Heart right ventricle (tissue), 16 donors: Measurements from ENCODE around the gene TEDC1. TPM values are rescaled to one million over a fixed set of nuclear protein-coding genes. Genes with fewer than 3 reads are reported as not detected.

Experiments
- ATAC-seq, 8 donors: fragments of 200-7000 bp; cut with Tn5 transposase; one replicate each; pipeline ENCODE4 v1.9.1; 2020; ENCODE audit warnings: mild to moderate bottlenecking in 8 of 8, moderate library complexity in 8 of 8, moderate number of reproducible peaks in 1 of 8
- DNase-seq, 2 donors: peaks; one replicate each; pipeline ENCODE4 v3.0.0-alpha.2; 2020
- H3K27ac ChIP-seq, 10 donors: fragments of 200-600 bp; sonication (generic) in 2 of 10; one replicate each; pipeline versions ENCODE4 v1.5.0 to v1.8.0; 2020 to 2022; ENCODE audit warnings: mild to moderate bottlenecking in 3 of 10
- H3K27me3 ChIP-seq, 7 donors: fragments of 200-600 bp; one replicate each; pipeline ENCODE4 v1.8.0; 2021 to 2022; ENCODE audit warnings: mild to moderate bottlenecking in 2 of 7
- H3K36me3 ChIP-seq, 9 donors: fragments of 200-600 bp; sonication (generic) in 1 of 9; one replicate each; pipeline versions ENCODE4 v1.5.0 to v1.8.0; 2020 to 2022; ENCODE audit warnings: mild to moderate bottlenecking in 2 of 9
- H3K4me1 ChIP-seq, 9 donors: fragments of 200-600 bp; sonication (generic) in 1 of 9; one replicate each; pipeline versions ENCODE4 v1.5.0 to v1.8.0; 2020 to 2022; ENCODE audit warnings: mild to moderate bottlenecking in 4 of 9
- H3K4me3 ChIP-seq, 10 donors: fragments of 200-600 bp; sonication (generic) in 2 of 10; one replicate each; pipeline versions ENCODE4 v1.5.0 to v1.8.0; 2020 to 2022; ENCODE audit warnings: mild to moderate bottlenecking in 7 of 10, moderate library complexity in 2 of 10
- H3K9me3 ChIP-seq, 11 donors: fragments of 200-600 bp in 10 of 11; sonication (generic) in 2 of 11; one replicate each; pipeline versions ENCODE4 v1.5.0 to v1.8.0; 2013 to 2022; ENCODE audit warnings: mild to moderate bottlenecking in 2 of 11, control low read depth in 1 of 11, moderate library complexity in 1 of 11
- WGBS, 2 donors: extraction: QIAGEN DNeasy Blood & Tissue Kit; methylation state at CpG; one replicate each; pipeline ENCODE4 v1.1.7; 2013; ENCODE audit warnings: inconsistent platforms in 1 of 2; 5-methylcytosine and 5-hydroxymethylcytosine counted together
- intact Hi-C, 10 donors: fragments of 100-400 bp; cut with DNase I; formaldehyde crosslinking; loops; one replicate each; pipeline versions ENCODE4 v1.11.1 to v1.14.2; 2022
- polyA plus RNA-seq, 2 donors: library from polyadenylated mRNA; stranded (reverse); fragments of 200-250 nt; gene quantifications; one replicate each; pipeline ENCODE4 v1.2.3, GENCODE V29; 2013
- total RNA-seq, 10 donors: library from RNA; stranded (reverse); fragmentation: NEBNext Ultra II Directional in 3 of 10; extraction: Animal tissue kit (Norgen Biotek cat#: 25700) in 3 of 10; gene quantifications; one replicate each; pipeline versions ENCODE4 v1.2.1 to v1.2.4, GENCODE V29; 2021 to 2023
- TF ChIP-seq, protein P1 (sequence below), 9 donors: fragments of 200-600 bp; sonication (generic) in 2 of 9; IDR thresholded peaks; one replicate each; pipeline versions ENCODE4 v1.5.0 to v1.8.0; 2021 to 2022; ENCODE audit warnings: antibody characterized with exemption in 9 of 9, mild to moderate bottlenecking in 5 of 9, moderate library complexity in 1 of 9
- donor health status: Arrhythmogenic right ventricular cardiomyopathy.
- donor health status: ischemic (EF 13 %, LVEDD 7.1; RV severe dilation, severe dysfunction).
- donor health status: healthy with polysubstance abuse.
- donor health status: DM: no; HTN: yes; CAD: no.
- donor health status: DM: no; HTN: no; CAD: no.
- donor health status: ischemic (EF 25% LVEDD 6.9; RV normal size, moderate dysfunction).
- donor health status: ischemic (EF 25% LVEDD 5.7; RV mildly dilated, moderate dysfunction).
- donor health status: healthy.
- donor health status: DM: yes; HTN: yes; CAD: no.
- donor health status: Ischemic cardiomyopathy.
- donor health status: ischemic (EF 35%, LVEDD 5.7; RV mildly dilated, moderate dysfunction).
- donor health status: nonischemic (EF 11% LVEDD 7.7; RV severe dilation, severe dysfunction).
- donor health status: DM: yes; HTN: yes; CAD: no.
- donor health status: PGD.
- donor health status: ischemic (EF 29% LVEDD 5.4; RV normal size, mild dysfunction).
- donor health status: nonischemic (EF 23%, LVEDD 6.1; RV moderate dilation, normal function).

The TEDC1 gene
- total and polyA plus RNA-seq, 12 donors: 2.3 to 10.0 (median 4.4) TPM

GRCh38 chr14:105447651-105448640 lies 43.1 kb upstream of the TEDC1 start:
- peaks cover 0 to 51% (median 12%) of the 10 kb centered on the region in 9 donors for H3K36me3 ChIP-seq
- peak overlapping the region in 8 of 10 donors; percentile 20 to 71 (median 51) for H3K27ac ChIP-seq
- no peaks in the 10 kb centered on the region for H3K27me3 ChIP-seq
- no peaks in the 10 kb centered on the region for H3K9me3 ChIP-seq
- H3K4me3 ChIP-seq: peak overlapping the region in 1 of 10 donors; percentile 3
- TF ChIP-seq, protein P1, sequence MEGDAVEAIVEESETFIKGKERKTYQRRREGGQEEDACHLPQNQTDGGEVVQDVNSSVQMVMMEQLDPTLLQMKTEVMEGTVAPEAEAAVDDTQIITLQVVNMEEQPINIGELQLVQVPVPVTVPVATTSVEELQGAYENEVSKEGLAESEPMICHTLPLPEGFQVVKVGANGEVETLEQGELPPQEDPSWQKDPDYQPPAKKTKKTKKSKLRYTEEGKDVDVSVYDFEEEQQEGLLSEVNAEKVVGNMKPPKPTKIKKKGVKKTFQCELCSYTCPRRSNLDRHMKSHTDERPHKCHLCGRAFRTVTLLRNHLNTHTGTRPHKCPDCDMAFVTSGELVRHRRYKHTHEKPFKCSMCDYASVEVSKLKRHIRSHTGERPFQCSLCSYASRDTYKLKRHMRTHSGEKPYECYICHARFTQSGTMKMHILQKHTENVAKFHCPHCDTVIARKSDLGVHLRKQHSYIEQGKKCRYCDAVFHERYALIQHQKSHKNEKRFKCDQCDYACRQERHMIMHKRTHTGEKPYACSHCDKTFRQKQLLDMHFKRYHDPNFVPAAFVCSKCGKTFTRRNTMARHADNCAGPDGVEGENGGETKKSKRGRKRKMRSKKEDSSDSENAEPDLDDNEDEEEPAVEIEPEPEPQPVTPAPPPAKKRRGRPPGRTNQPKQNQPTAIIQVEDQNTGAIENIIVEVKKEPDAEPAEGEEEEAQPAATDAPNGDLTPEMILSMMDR (IDR thresholded peaks at IDR 0.05): no peak
- peak in 1 of 2 donors; percentile 20 for DNase-seq
- intact Hi-C loops: loop anchor here in 9 of 10 donors (1.0 to 10.0 kb wide), 9 partner anchors 39 to 79 kb away; partner anchors contain the start of genes TMEM121 (in 3 of the 9), CRIP1 (in 2 of the 9) and TEDC1 (in 1 of the 9)
- ATAC-seq: peak in 7 of 8 donors; percentile 1 to 9 (median 3)
- peaks cover 11 to 33% (median 18%) of the 10 kb centered on the region in 9 donors for H3K4me1 ChIP-seq
- WGBS, 2 donors: 81 to 85% methylated on average over 31 of the region's 31 CpGs

GRCh38 chr14:105448706-105449111 lies 42.3 kb upstream of the TEDC1 start:
- peak overlapping the region in 3 of 10 donors; percentile 3 to 12 (median 8) for H3K4me3 ChIP-seq
- DNase-seq (peak; percentile 79 to 84), ATAC-seq (peak; percentile 86 to 95 (median 93))
- intact Hi-C loops: loop anchor here in 9 of 10 donors (1.0 to 10.0 kb wide), 9 partner anchors 39 to 79 kb away; partner anchors contain the start of genes TMEM121 (in 3 of the 9), CRIP1 (in 2 of the 9) and TEDC1 (in 1 of the 9)
- no peaks in the 10 kb centered on the region for H3K27me3 ChIP-seq
- 15 to 17% methylated on average over 14 to 16 of the region's 16 CpGs for WGBS, 2 donors
- H3K4me1 ChIP-seq: peaks cover 11 to 34% (median 18%) of the 10 kb centered on the region in 9 donors
- H3K36me3 ChIP-seq: peaks cover 0 to 54% (median 12%) of the 10 kb centered on the region in 9 donors
- TF ChIP-seq, protein P1 (IDR thresholded peaks at IDR 0.05): peak; percentile 95 to 98 (median 97)
- H3K9me3 ChIP-seq: no peaks in the 10 kb centered on the region
- peak overlapping the region in 8 of 10 donors; percentile 6 to 71 (median 36) for H3K27ac ChIP-seq

DNA sequence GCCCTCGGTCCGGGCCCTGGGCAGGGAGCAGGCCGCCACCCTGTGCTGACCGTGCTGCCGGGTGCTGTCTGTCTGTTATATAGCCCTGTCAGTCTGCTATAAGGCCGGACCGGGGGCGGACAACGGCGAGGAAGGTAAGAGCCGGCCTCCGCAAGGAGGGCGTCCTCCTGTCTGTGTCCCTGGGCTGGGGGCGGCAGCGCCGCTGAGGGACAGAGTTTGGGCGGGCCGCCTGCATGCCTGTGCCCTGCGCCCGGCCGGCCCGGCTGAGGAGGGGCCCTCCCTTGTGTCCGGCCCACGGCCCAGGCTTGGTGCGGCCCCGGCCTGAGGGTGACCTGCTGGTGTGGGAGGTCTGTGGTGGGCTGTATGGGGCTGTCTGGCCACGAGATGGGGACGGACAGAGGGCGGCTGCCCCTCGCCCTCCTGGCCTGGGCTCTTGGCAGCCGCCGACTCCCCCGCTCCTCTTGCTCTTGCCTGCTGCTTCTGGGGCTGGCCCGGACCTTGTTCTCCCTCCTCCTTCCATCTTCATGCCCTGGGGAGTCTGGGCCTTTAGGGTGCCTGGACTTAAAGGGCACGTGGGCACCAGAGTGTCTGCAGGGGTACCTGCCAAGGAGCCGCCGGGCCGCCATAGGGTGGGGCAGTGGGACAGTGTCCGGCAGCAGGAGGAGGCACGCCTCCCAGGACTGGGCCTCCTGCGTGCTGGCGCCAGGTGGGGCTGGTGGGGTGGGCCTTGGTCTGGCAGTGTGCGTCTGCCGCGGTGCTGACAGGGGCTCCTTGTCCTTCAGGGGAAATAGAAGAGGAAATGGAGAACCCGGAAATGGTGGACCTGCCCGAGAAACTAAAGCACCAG lies 41.5 kb upstream of the TEDC1 start:
- Histone ChIP-seq H3K27ac (peak overlapping the region in 5 of 10 donors; percentile 6 to 71 (median 53)), H3K9me3 (no peaks in the 10 kb centered on the region), H3K27me3 (no peaks in the 10 kb centered on the region), H3K4me1 (peaks cover 11 to 34% (median 18%) of the 10 kb centered on the region in 9 donors), H3K36me3 (peaks cover 0 to 62% (median 12%) of the 10 kb centered on the region in 9 donors), H3K4me3 (no peak overlapping the region)
- WGBS, 2 donors: 83 to 85% methylated on average over 47 of the region's 47 CpGs
- intact Hi-C loops: loop anchor here in 8 of 10 donors (2.0 to 10.0 kb wide), 7 partner anchors 38 to 78 kb away; partner anchors contain the start of genes TMEM121 (in 3 of the 8), CRIP1 (in 2 of the 8) and TEDC1 (in 1 of the 8)
- ATAC-seq (peak in 3 of 8 donors; percentile 7 to 29 (median 13)), DNase-seq (peak in 1 of 2 donors; percentile 17)
- TF ChIP-seq, protein P1 (IDR thresholded peaks at IDR 0.05): peak in 1 of 9 donors; percentile 5
